H1 (cell line): ENCODE measurements around the gene NANOS3. TPM values are rescaled to one million over a fixed set of nuclear protein-coding genes. Genes with fewer than 3 reads are reported as not detected.

Source experiments
- CTCF ChIA-PET: fragments of 300-600 bp; sonication (Branson Sonifier 250); formaldehyde crosslinking; loops from one replicate; lab custom pipeline; 2021; ENCODE audit not compliant: partially characterized antibody; lab: Charles Lee
- POLR2A ChIA-PET: fragments of 300-600 bp; sonication (Branson Sonifier 250); formaldehyde crosslinking; loops from one replicate; lab custom pipeline; 2021; ENCODE audit warnings: inconsistent platforms; ENCODE audit not compliant: partially characterized antibody; lab: Charles Lee
- DNase-seq, 2 experiments: peaks; one replicate each; pipeline versions ENCODE4 v3.0.0 to v3.0.0-alpha.2; 2010 to 2022; ENCODE audit warnings: low spot score in 2 of 2, low read depth in 1 of 2, mixed read lengths in 1 of 2
- FAIRE-seq: peaks from 2 replicates; lab custom pipeline; 2011; peaks lifted over from hg19 to GRCh38; lab: Jason Lieb, UNC
- H2AFZ ChIP-seq: 2 replicates; pipeline ENCODE4 v1.8.1; 2012; ENCODE audit warnings: low read length, inconsistent platforms
- H2AK5ac ChIP-seq: 2 replicates; pipeline ENCODE4 v1.6.1; 2013; ENCODE audit warnings: low read depth, low read length
- H2BK120ac ChIP-seq: replicated peaks from 2 replicates; pipeline ENCODE3; 2013; ENCODE audit warnings: low read depth, low read length, inconsistent platforms
- H2BK12ac ChIP-seq: 2 replicates; pipeline ENCODE4 v1.6.1; 2013; ENCODE audit warnings: low read depth, low read length
- H2BK15ac ChIP-seq: 2 replicates; pipeline ENCODE4 v1.6.1; 2013; ENCODE audit warnings: low read length
- H2BK20ac ChIP-seq: 2 replicates; pipeline ENCODE4 v1.6.1; 2013; ENCODE audit warnings: low read length
- H2BK5ac ChIP-seq: 2 replicates; pipeline ENCODE4 v1.6.1; 2013; ENCODE audit warnings: low read depth, low read length
- H3K14ac ChIP-seq: 2 replicates; pipeline ENCODE4 v1.6.1; 2013; ENCODE audit warnings: inconsistent platforms; ENCODE audit not compliant: insufficient read length
- H3K18ac ChIP-seq: 2 replicates; pipeline ENCODE4 v1.6.1; 2013; ENCODE audit warnings: low read length; ENCODE audit errors: extremely low read depth
- H3K23ac ChIP-seq: 2 replicates; pipeline ENCODE4 v1.6.1; 2013; ENCODE audit warnings: inconsistent platforms; ENCODE audit not compliant: insufficient read length
- H3K23me2 ChIP-seq: 2 replicates; pipeline ENCODE4 v1.6.1; 2013; ENCODE audit warnings: low read depth, low read length
- H3K27ac ChIP-seq: 2 replicates; pipeline ENCODE4 v1.6.1; 2011; ENCODE audit warnings: low read depth, low read length, inconsistent platforms
- H3K27me3 ChIP-seq, 4 experiments: replicated peaks in 1 of 4; 1 replicate in 1 of 4; 2 replicates in 3 of 4; pipeline versions ENCODE4 v1.6.1 to v1.8.1; 2011 to 2013; ENCODE audit warnings: low read length in 3 of 4, mild to moderate bottlenecking in 3 of 4, inconsistent platforms in 2 of 4, mixed read lengths in 2 of 4, moderate library complexity in 1 of 4; ENCODE audit not compliant: control insufficient read depth in 3 of 4, insufficient read depth in 3 of 4; ENCODE audit errors: extremely low read depth in 1 of 4
- H3K36me3 ChIP-seq, 4 experiments: 2 replicates each; pipeline versions ENCODE4 v1.6.1 to v1.8.1; 2011 to 2013; ENCODE audit warnings: mild to moderate bottlenecking in 4 of 4, low read length in 3 of 4, moderate library complexity in 2 of 4, control low read depth in 1 of 4, inconsistent platforms in 1 of 4; ENCODE audit not compliant: insufficient read depth in 4 of 4, control insufficient read depth in 2 of 4
- H3K4ac ChIP-seq: replicated peaks from 2 replicates; pipeline ENCODE3; 2013; ENCODE audit warnings: low read length, low read depth, mixed read lengths, inconsistent platforms; ENCODE audit not compliant: insufficient read length
- H3K4me1 ChIP-seq, 4 experiments: replicated peaks in 1 of 4; 1 replicate in 1 of 4; 2 replicates in 3 of 4; pipeline versions ENCODE4 v1.6.1 to v1.8.1; 2011 to 2013; ENCODE audit warnings: low read length in 3 of 4, inconsistent platforms in 2 of 4, mixed read lengths in 1 of 4; ENCODE audit not compliant: insufficient read depth in 4 of 4, control insufficient read depth in 3 of 4
- H3K4me2 ChIP-seq, 2 experiments: 2 replicates each; pipeline versions ENCODE4 v1.6.1 to v1.8.1; 2011 to 2013; ENCODE audit warnings: low read depth in 2 of 2, low read length in 2 of 2, control low read depth in 1 of 2, inconsistent platforms in 1 of 2, mild to moderate bottlenecking in 1 of 2; ENCODE audit not compliant: insufficient read depth in 1 of 2
- H3K4me3 ChIP-seq, 4 experiments: fragments of 200-600, 300-600 bp in 1 of 4; sonication (generic), shearing (Covaris generic), sonication (Bioruptor Twin) in 1 of 4; 2 replicates each; pipeline versions ENCODE4 v1.5.1 to v1.8.1; 2011 to 2016; ENCODE audit warnings: low read length in 4 of 4, low read depth in 3 of 4, control low read depth in 2 of 4, inconsistent platforms in 2 of 4, mild to moderate bottlenecking in 2 of 4, mixed read lengths in 1 of 4, moderate library complexity in 1 of 4; ENCODE audit not compliant: insufficient read depth in 2 of 4; ENCODE audit errors: extremely low read depth in 1 of 4
- H3K56ac ChIP-seq: replicated peaks from 2 replicates; pipeline ENCODE3; 2013; ENCODE audit warnings: low read depth, mild to moderate bottlenecking, mixed read lengths, low read length, inconsistent platforms; ENCODE audit not compliant: insufficient read length
- H3K79me1 ChIP-seq: 2 replicates; pipeline ENCODE4 v1.6.1; 2013; ENCODE audit warnings: low read depth, low read length, control low read depth
- H3K79me2 ChIP-seq, 2 experiments: 2 replicates each; pipeline versions ENCODE4 v1.6.1 to v1.8.1; 2012 to 2013; ENCODE audit warnings: low read length in 2 of 2, mild to moderate bottlenecking in 2 of 2, inconsistent platforms in 1 of 2; ENCODE audit not compliant: insufficient read depth in 2 of 2, control insufficient read depth in 1 of 2
- H3K9ac ChIP-seq, 4 experiments: replicated peaks in 1 of 4; 1 replicate in 1 of 4; 2 replicates in 3 of 4; pipeline versions ENCODE4 v1.6.1 to v1.8.1; 2011 to 2013; ENCODE audit warnings: low read depth in 3 of 4, low read length in 3 of 4, control low read depth in 2 of 4, mild to moderate bottlenecking in 2 of 4, moderate library complexity in 2 of 4, inconsistent platforms in 1 of 4; ENCODE audit errors: extremely low read depth in 1 of 4
- H3K9me3 ChIP-seq, 2 experiments: 2 replicates each; pipeline versions ENCODE4 v1.6.1 to v1.8.1; 2012 to 2013; ENCODE audit warnings: mild to moderate bottlenecking in 2 of 2, moderate library complexity in 2 of 2, control low read depth in 1 of 2, inconsistent platforms in 1 of 2, low read depth in 1 of 2, low read length in 1 of 2, mixed read lengths in 1 of 2; ENCODE audit not compliant: insufficient read depth in 2 of 2
- H4K20me1 ChIP-seq, 2 experiments: replicated peaks in 1 of 2; 2 replicates each; pipeline versions ENCODE3 to v1.8.1; 2011 to 2013; ENCODE audit warnings: inconsistent platforms in 2 of 2, low read length in 2 of 2, mild to moderate bottlenecking in 1 of 2; ENCODE audit not compliant: insufficient read depth in 2 of 2, control insufficient read depth in 1 of 2
- H4K5ac ChIP-seq: 2 replicates; pipeline ENCODE4 v1.6.1; 2013; ENCODE audit warnings: low read length, low read depth, mixed read lengths, inconsistent platforms; ENCODE audit not compliant: insufficient read length
- H4K8ac ChIP-seq: 2 replicates; pipeline ENCODE4 v1.8.0; 2013; ENCODE audit warnings: mild to moderate bottlenecking, moderate library complexity, low read length, inconsistent platforms; ENCODE audit not compliant: insufficient read depth; ENCODE audit errors: extremely low read depth
- H4K91ac ChIP-seq: replicated peaks from 2 replicates; pipeline ENCODE3; 2013; ENCODE audit warnings: low read length, mixed read lengths, inconsistent platforms; ENCODE audit not compliant: insufficient read length
- CHD2 ChIP-seq: IDR thresholded peaks from 2 replicates; pipeline ENCODE4 v1.6.1; 2012; ENCODE audit warnings: low read length, improper control_type of control experiment
- EZH2 ChIP-seq: fragments of 200-600 bp; sonication (generic); IDR thresholded peaks from 2 replicates; pipeline ENCODE4 v1.7.1; 2012; ENCODE audit warnings: low read depth, mild to moderate bottlenecking, moderate library complexity, low read length, inconsistent platforms; ENCODE audit not compliant: severe bottlenecking
- JUN ChIP-seq: IDR thresholded peaks from 2 replicates; pipeline ENCODE4 v1.6.1; 2011; ENCODE audit warnings: low read depth, mild to moderate bottlenecking, improper control_type of control experiment, low read length
- KDM1A ChIP-seq: fragments of 200-600, 300-600 bp; sonication (generic); IDR thresholded peaks from 2 replicates; pipeline ENCODE4 v1.7.1; 2016; ENCODE audit warnings: mild to moderate bottlenecking, low read length, borderline replicate concordance
- KDM4A ChIP-seq: IDR thresholded peaks from one replicate; pipeline ENCODE4 v1.7.1; 2012; ENCODE audit warnings: low read depth, mild to moderate bottlenecking, moderate library complexity, low read length, inconsistent platforms; ENCODE audit not compliant: severe bottlenecking
- KDM5A ChIP-seq: fragments of 200-600 bp; IDR thresholded peaks from 2 replicates; pipeline ENCODE4 v1.7.1; 2012; ENCODE audit warnings: mild to moderate bottlenecking, low read length, inconsistent platforms, mixed read lengths
- MAFK ChIP-seq: IDR thresholded peaks from 2 replicates; pipeline ENCODE4 v1.6.1; 2012; ENCODE audit warnings: low read depth, mild to moderate bottlenecking, improper control_type of control experiment, low read length
- NRF1 ChIP-seq: IDR thresholded peaks from 2 replicates; pipeline ENCODE4 v1.6.1; 2011; ENCODE audit warnings: mild to moderate bottlenecking, low read depth, low read length, improper control_type of control experiment
- POLR2AphosphoS5 ChIP-seq: IDR thresholded peaks from 2 replicates; pipeline ENCODE4 v1.6.1; 2011; ENCODE audit warnings: low read depth, low read length
- SP1 ChIP-seq: IDR thresholded peaks from 2 replicates; pipeline ENCODE4 v1.6.1; 2011; ENCODE audit warnings: low read depth, low read length
- SUZ12 ChIP-seq: fragments of 200-600 bp; sonication (generic); IDR thresholded peaks from 2 replicates; pipeline ENCODE4 v1.6.1; 2012; ENCODE audit warnings: mild to moderate bottlenecking, inconsistent platforms, low read length, moderate library complexity, mixed read lengths
- TAF1 ChIP-seq: IDR thresholded peaks from 2 replicates; pipeline ENCODE4 v1.6.1; 2011; ENCODE audit warnings: mild to moderate bottlenecking, low read depth, low read length
- YY1 ChIP-seq: IDR thresholded peaks from 2 replicates; pipeline ENCODE4 v1.6.1; 2011; ENCODE audit warnings: low read depth, mild to moderate bottlenecking, low read length
- WGBS, 2 experiments: shearing (Covaris generic) in 1 of 2; methylation state at CpG; one replicate each; pipeline versions ENCODE4 v1.1.6 to v1.1.7; 2013 to 2015; ENCODE audit warnings: low lambda C conversion rate in 2 of 2, mixed read lengths in 2 of 2, inconsistent platforms in 1 of 2, low coverage in 1 of 2, missing lambda C conversion rate in 1 of 2; ENCODE audit not compliant: insufficient replicate concordance in 2 of 2, insufficient coverage in 1 of 2, insufficient read length in 1 of 2; ENCODE audit errors: extremely low coverage in 1 of 2, missing lambda C conversion rate in 1 of 2; 5-methylcytosine and 5-hydroxymethylcytosine counted together
- polyA plus RNA-seq, 7 experiments: library from polyadenylated mRNA; depleted of rRNA in 3 of 7; stranded (reverse) in 5 of 7; unstranded in 2 of 7; fragments of >200 nt in 5 of 7; fragments of 200-250 nt in 2 of 7; gene quantifications; 1 replicate in 5 of 7; 2 replicates in 1 of 7; 4 replicates in 1 of 7; pipeline versions ENCODE4 v1.2.1 to v1.2.3, GENCODE V29; 2011 to 2013; ENCODE audit warnings: missing spikeins in 2 of 7, mixed read lengths in 2 of 7
- total RNA-seq: library from RNA; stranded (reverse); fragmentation: NEBNext Ultra II Directional; extraction: Animal tissue kit (Norgen Biotek cat#: 25700); gene quantifications from 2 replicates; pipeline ENCODE4 v1.2.1, GENCODE V29; 2021
- TF ChIP-seq, protein P1 (sequence below): IDR thresholded peaks from 2 replicates; pipeline ENCODE4 v1.6.1; 2012; ENCODE audit warnings: inconsistent platforms

The NANOS3 gene
- total and polyA plus RNA-seq, 2 of the 8 experiments (the other 6 are each of a cell fraction or from before 2014, with no cell fraction given), result 0.62 TPM; not detected in 1

GRCh38 chr19:13892870-13893269, 15.9 kb downstream of the NANOS3 start:
- Histone ChIP-seq H3K23ac (no peak overlapping the region), H2BK15ac (no peak overlapping the region), H2AFZ (no peak overlapping the region), H2BK120ac (no peak overlapping the region), H4K20me1 (no peaks in the 10 kb centered on the region), H3K4me2 (no peak overlapping the region), H3K9me3 (no peaks in the 10 kb centered on the region), H3K23me2 (no peaks in the 10 kb centered on the region), H3K4me3 (no peak overlapping the region), H3K9ac (no peak overlapping the region), H3K79me1 (no peaks in the 10 kb centered on the region), H3K27me3 (no peaks in the 10 kb centered on the region), H2BK12ac (no peak overlapping the region), H2AK5ac (no peak overlapping the region), H2BK20ac (no peak overlapping the region), H3K27ac (no peak overlapping the region), H3K79me2 (no peaks in the 10 kb centered on the region), H2BK5ac (no peak overlapping the region), H3K56ac (no peak overlapping the region), H3K4ac (no peak overlapping the region), H3K18ac (no peak overlapping the region), H4K91ac (no peak overlapping the region), H4K5ac (no peak overlapping the region), H3K36me3 (no peaks in the 10 kb centered on the region), H3K14ac (no peak overlapping the region), H4K8ac (no peak overlapping the region), H3K4me1 (no peaks in the 10 kb centered on the region)
- CTCF ChIA-PET, result interaction anchor here (0.8 to 3.1 kb wide), 8 partner anchors 8 to 183 kb away, joined by 3 to 12 read pairs (median 5); no protein-coding TSS in a partner anchor
- FAIRE-seq (no peak), DNase-seq (no peak)
- TF ChIP-seq KDM4A, result no peak
- TF ChIP-seq MAFK, result no peak
- TF ChIP-seq KDM5A, result no peak
- TF ChIP-seq SP1, result no peak
- no peak for TF ChIP-seq SUZ12
- TF ChIP-seq POLR2AphosphoS5, result no peak
- no peak for TF ChIP-seq TAF1
- no peak for TF ChIP-seq YY1
- TF ChIP-seq CHD2, result no peak
- TF ChIP-seq, protein P1, sequence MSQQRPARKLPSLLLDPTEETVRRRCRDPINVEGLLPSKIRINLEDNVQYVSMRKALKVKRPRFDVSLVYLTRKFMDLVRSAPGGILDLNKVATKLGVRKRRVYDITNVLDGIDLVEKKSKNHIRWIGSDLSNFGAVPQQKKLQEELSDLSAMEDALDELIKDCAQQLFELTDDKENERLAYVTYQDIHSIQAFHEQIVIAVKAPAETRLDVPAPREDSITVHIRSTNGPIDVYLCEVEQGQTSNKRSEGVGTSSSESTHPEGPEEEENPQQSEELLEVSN, result no peak
- TF ChIP-seq NRF1, result no peak
- no peak for TF ChIP-seq EZH2
- no peak for TF ChIP-seq KDM1A
- TF ChIP-seq JUN, result no peak
- POLR2A ChIA-PET, result interaction anchor here (0.8 to 1.0 kb wide), 2 partner anchors 16 to 69 kb away, joined by 3 read pairs; no protein-coding TSS in a partner anchor
- 89% methylated on average over 9 of the region's 9 CpGs; no CpG with 5 or more reads in 1 of the 2 experiments for WGBS, 2 experiments
